Smooth muscle cell (in vitro differentiated cells): ENCODE results near the gene ICAM1. TPM values are rescaled to one million over a fixed set of nuclear protein-coding genes. Genes with fewer than 3 reads are reported as not detected.

Source experiments
- DNase-seq: peaks from one replicate; lab custom pipeline; 2025; ENCODE audit not compliant: unreplicated experiment; lab: John Stamatoyannopoulos, UW
- H2AFZ ChIP-seq: fragments of 200-600 bp; sonication (generic); 2 replicates; pipeline ENCODE4 v1.6.0; 2016; ENCODE audit warnings: antibody characterized with exemption, low read depth, mild to moderate bottlenecking
- H3F3A ChIP-seq: fragments of 200-600 bp; sonication (generic); 2 replicates; pipeline ENCODE4 v1.6.0; 2017; ENCODE audit warnings: antibody characterized with exemption, low read depth
- H3K27ac ChIP-seq: fragments of 200-600 bp; sonication (generic); 2 replicates; pipeline ENCODE4 v1.5.1; 2016; ENCODE audit warnings: low read depth, mild to moderate bottlenecking
- H3K27me3 ChIP-seq: fragments of 200-600 bp; sonication (generic); 2 replicates; pipeline ENCODE4 v1.6.1; 2016; ENCODE audit warnings: low read depth, mild to moderate bottlenecking
- H3K36me3 ChIP-seq: fragments of 200-600 bp; sonication (generic); 2 replicates; pipeline ENCODE4 v1.5.1; 2016; ENCODE audit warnings: low read depth
- H3K4me1 ChIP-seq: fragments of 200-600 bp; sonication (generic); 2 replicates; pipeline ENCODE4 v1.5.1; 2016; ENCODE audit warnings: low read depth
- H3K4me2 ChIP-seq: fragments of 200-600 bp; sonication (generic); 2 replicates; pipeline ENCODE4 v1.6.0; 2016; ENCODE audit warnings: mild to moderate bottlenecking
- H3K4me3 ChIP-seq: fragments of 200-600 bp; sonication (generic); 2 replicates; pipeline ENCODE4 v1.5.1; 2016; ENCODE audit warnings: mild to moderate bottlenecking
- H3K79me2 ChIP-seq: fragments of 200-600 bp; sonication (generic); 2 replicates; pipeline ENCODE4 v1.6.0; 2016; ENCODE audit warnings: low read depth, mild to moderate bottlenecking
- H3K9ac ChIP-seq: fragments of 200-600 bp; sonication (generic); 2 replicates; pipeline ENCODE4 v1.6.0; 2016; ENCODE audit warnings: low read depth
- H3K9me3 ChIP-seq: fragments of 200-600 bp; sonication (generic); replicated peaks from 2 replicates; pipeline ENCODE4 v1.5.1; 2016; ENCODE audit warnings: low read depth
- H4K20me1 ChIP-seq: fragments of 200-600 bp; sonication (generic); 2 replicates; pipeline ENCODE4 v1.6.0; 2016; ENCODE audit warnings: low read depth
- CTCF ChIP-seq: fragments of 200-600 bp; sonication (generic); IDR thresholded peaks from 2 replicates; pipeline ENCODE4 v1.5.1; 2017; ENCODE audit warnings: borderline replicate concordance, mild to moderate bottlenecking, antibody characterized with exemption; ENCODE audit not compliant: insufficient read depth, poor library complexity, severe bottlenecking
- WGBS: methylation state at CpG from one replicate; pipeline ENCODE4 v1.1.7; 2016; ENCODE audit warnings: low lambda C conversion rate; 5-methylcytosine and 5-hydroxymethylcytosine counted together
- polyA plus RNA-seq: library from polyadenylated mRNA; unstranded; fragments of >200 nt; fragmentation: Nextera tagmentation; extraction: Ambion mirVana; gene quantifications from 2 replicates; pipeline ENCODE4 v1.2.1, GENCODE V29; 2016
- total RNA-seq: library from RNA; depleted of rRNA; stranded (reverse); fragments of >200 nt; gene quantifications from 2 replicates; pipeline ENCODE4 v1.2.3, GENCODE V29; 2014

ICAM1 gene
- total and polyA plus RNA-seq, 2 experiments from 2014 or later: 4.6 to 9.2 TPM

GRCh38 chr19:10246511-10246910, 24.4 kb upstream of the ICAM1 start:
- H3F3A ChIP-seq: no peaks in the 10 kb centered on the region
- no peaks in the 10 kb centered on the region for H3K36me3 ChIP-seq
- H3K9ac ChIP-seq: no peak overlapping the region
- H3K9me3 ChIP-seq: no peaks in the 10 kb centered on the region
- no peak for DNase-seq
- H3K4me1 ChIP-seq: no peaks in the 10 kb centered on the region
- H3K27me3 ChIP-seq: no peaks in the 10 kb centered on the region
- H4K20me1 ChIP-seq: no peaks in the 10 kb centered on the region
- TF ChIP-seq CTCF: no peak
- 95% methylated on average over 6 of the region's 6 CpGs for WGBS
- H2AFZ ChIP-seq: no peak overlapping the region
- H3K79me2 ChIP-seq: no peaks in the 10 kb centered on the region
- no peak overlapping the region for H3K27ac ChIP-seq
- H3K4me3 ChIP-seq: no peak overlapping the region
- no peak overlapping the region for H3K4me2 ChIP-seq

GRCh38 chr19:10251792-10252694, 18.9 kb upstream of the ICAM1 start, which contains the start of gene MRPL4:
TSS of gene MRPL4 (plus strand) at chr19:10252214. CDS start at chr19:10252254, 40 bp downstream.
- no peak for TF ChIP-seq CTCF
- no peaks in the 10 kb centered on the region for H3K36me3 ChIP-seq
- no peaks in the 10 kb centered on the region for H4K20me1 ChIP-seq
- peak within 1 kb of the TSS; percentile 82 for H3K9ac ChIP-seq
- no peaks in the 10 kb centered on the region for H3K9me3 ChIP-seq
- peaks cover 10% of the 10 kb centered on the region for H3K79me2 ChIP-seq
- peak within 1 kb of the TSS; percentile 93 for H3K4me2 ChIP-seq
- peak within 1 kb of the TSS; percentile 92 for H2AFZ ChIP-seq
- no peaks in the 10 kb centered on the region for H3F3A ChIP-seq
- WGBS: under 1% methylated on average over 72 of the region's 77 CpGs
- no peaks in the 10 kb centered on the region for H3K27me3 ChIP-seq
- DNase-seq: peak; percentile 99
- peak within 1 kb of the TSS; percentile 87 for H3K4me3 ChIP-seq
- H3K4me1 ChIP-seq: peaks cover 7% of the 10 kb centered on the region
- H3K27ac ChIP-seq: no peak within 1 kb of the TSS

GRCh38 chr19:10252707-10253106, 18.2 kb upstream of the ICAM1 start:
- WGBS: 32% methylated on average over 8 of the region's 8 CpGs
- Histone ChIP-seq H3K27me3 (no peaks in the 10 kb centered on the region), H3K27ac (no peak overlapping the region), H4K20me1 (no peaks in the 10 kb centered on the region), H3K4me2 (peak overlapping the region; percentile 93), H3K4me1 (peaks cover 7% of the 10 kb centered on the region), H3K9me3 (no peaks in the 10 kb centered on the region), H3F3A (no peaks in the 10 kb centered on the region), H3K36me3 (no peaks in the 10 kb centered on the region), H3K4me3 (peak overlapping the region; percentile 87), H3K79me2 (peaks cover 10% of the 10 kb centered on the region), H3K9ac (peak overlapping the region; percentile 82), H2AFZ (peak overlapping the region; percentile 92)
- DNase-seq: no peak
- TF ChIP-seq CTCF: no peak
